IMR-90 (cell line): ENCODE data around the gene CAMK2D. TPM values are rescaled to one million over a fixed set of nuclear protein-coding genes. Genes with fewer than 3 reads are reported as not detected.

Experiments
- ATAC-seq: fragments of 200-7000 bp; cut with Tn5 transposase; 2 replicates; pipeline ENCODE4 v1.9.1; 2020; ENCODE audit warnings: low read depth, mild to moderate bottlenecking, moderate library complexity
- BruUV-seq: library from RNA; stranded (reverse); fragments of 400-500 nt; replicated peaks from 2 replicates; lab custom pipeline; 2021; lab: Mats Ljungman, UMichigan
- CTCF ChIA-PET: fragments of 300-600 bp; formaldehyde crosslinking; extraction: SDS; loops from one replicate; lab custom pipeline; 2021; ENCODE audit warnings: antibody characterized with exemption; lab: Yijun Ruan, JAX
- POLR2A ChIA-PET: fragments of 300-600 bp; sonication (Branson Sonifier 250); formaldehyde crosslinking; loops from one replicate; lab custom pipeline; 2022; ENCODE audit warnings: antibody characterized with exemption; ENCODE audit not compliant: unreplicated experiment; lab: Charles Lee
- DNase-seq: peaks from one replicate; pipeline ENCODE4 v3.0.0; 2013
- H2AFZ ChIP-seq: replicated peaks from 2 replicates; pipeline ENCODE3; 2013; ENCODE audit warnings: low read length, mild to moderate bottlenecking; ENCODE audit not compliant: poor library complexity
- H2AK5ac ChIP-seq: 2 replicates; pipeline ENCODE4 v1.6.1; 2013; ENCODE audit warnings: low read depth, low read length, inconsistent platforms
- H2AK9ac ChIP-seq: replicated peaks from 2 replicates; pipeline ENCODE3; 2013; ENCODE audit warnings: mild to moderate bottlenecking, low read depth, low read length, moderate library complexity; ENCODE audit not compliant: poor library complexity
- H2BK120ac ChIP-seq: 2 replicates; pipeline ENCODE4 v1.6.1; 2013; ENCODE audit warnings: low read depth, low read length, inconsistent platforms
- H2BK15ac ChIP-seq: 3 replicates; pipeline ENCODE4 v1.6.1; 2013; ENCODE audit warnings: low read depth, low read length, inconsistent platforms
- H2BK20ac ChIP-seq: 2 replicates; pipeline ENCODE4 v1.6.1; 2013; ENCODE audit warnings: low read depth, mild to moderate bottlenecking, inconsistent platforms, low read length, moderate library complexity
- H2BK5ac ChIP-seq: 2 replicates; pipeline ENCODE4 v1.6.1; 2013; ENCODE audit warnings: mild to moderate bottlenecking, low read depth, low read length, inconsistent platforms; ENCODE audit not compliant: poor library complexity, severe bottlenecking
- H3K14ac ChIP-seq: replicated peaks from 2 replicates; pipeline ENCODE4 v1.6.1; 2013; ENCODE audit warnings: low read depth, low read length, inconsistent platforms
- H3K18ac ChIP-seq: 2 replicates; pipeline ENCODE4 v1.6.1; 2013; ENCODE audit warnings: low read depth, low read length, control low read depth
- H3K23ac ChIP-seq: 2 replicates; pipeline ENCODE4 v1.6.1; 2013; ENCODE audit warnings: low read depth, low read length, inconsistent platforms
- H3K27ac ChIP-seq: 2 replicates; pipeline ENCODE4 v1.5.1; 2013; ENCODE audit warnings: mild to moderate bottlenecking, control low read depth, low read length; ENCODE audit not compliant: insufficient read depth
- H3K27me3 ChIP-seq: 2 replicates; pipeline ENCODE4 v1.6.1; 2013; ENCODE audit warnings: low read length; ENCODE audit not compliant: control insufficient read depth, insufficient read depth
- H3K36me3 ChIP-seq: 2 replicates; pipeline ENCODE4 v1.6.1; 2013; ENCODE audit warnings: low read length, mixed read lengths; ENCODE audit not compliant: control insufficient read depth, insufficient read depth
- H3K4ac ChIP-seq: 2 replicates; pipeline ENCODE4 v1.6.1; 2013; ENCODE audit warnings: low read depth, low read length, inconsistent platforms
- H3K4me1 ChIP-seq: 2 replicates; pipeline ENCODE4 v1.6.1; 2013; ENCODE audit warnings: low read length, mixed read lengths; ENCODE audit not compliant: control insufficient read depth, insufficient read depth
- H3K4me2 ChIP-seq: 2 replicates; pipeline ENCODE4 v1.6.1; 2013; ENCODE audit warnings: low read depth, mild to moderate bottlenecking, control low read depth, low read length, moderate library complexity
- H3K4me3 ChIP-seq: 2 replicates; pipeline ENCODE4 v1.5.1; 2013; ENCODE audit warnings: low read depth, mild to moderate bottlenecking, control low read depth, low read length, moderate library complexity; ENCODE audit not compliant: insufficient read depth
- H3K56ac ChIP-seq: 2 replicates; pipeline ENCODE4 v1.6.1; 2013; ENCODE audit warnings: low read length, inconsistent platforms; ENCODE audit not compliant: insufficient read depth; ENCODE audit errors: extremely low read depth
- H3K79me1 ChIP-seq, 2 experiments: 2 replicates each; pipeline ENCODE4 v1.6.1; 2013; ENCODE audit warnings: low read length in 2 of 2, inconsistent platforms in 1 of 2, low read depth in 1 of 2
- H3K9ac ChIP-seq: 2 replicates; pipeline ENCODE4 v1.6.1; 2013; ENCODE audit warnings: low read depth, low read length, control low read depth
- H3K9me1 ChIP-seq: 2 replicates; pipeline ENCODE4 v1.6.1; 2013; ENCODE audit warnings: low read length, inconsistent platforms; ENCODE audit not compliant: insufficient read depth
- H3K9me3 ChIP-seq: 2 replicates; pipeline ENCODE4 v1.6.1; 2013; ENCODE audit warnings: low read length; ENCODE audit not compliant: control insufficient read depth, insufficient read depth
- H4K20me1 ChIP-seq: 2 replicates; pipeline ENCODE4 v1.6.1; 2013; ENCODE audit warnings: low read length, inconsistent platforms; ENCODE audit not compliant: insufficient read depth
- H4K5ac ChIP-seq: 2 replicates; pipeline ENCODE4 v1.6.1; 2013; ENCODE audit warnings: mild to moderate bottlenecking, low read depth, low read length, control low read depth
- H4K8ac ChIP-seq, 2 experiments: 2 replicates each; pipeline ENCODE4 v1.6.1; 2013; ENCODE audit warnings: low read depth in 2 of 2, low read length in 2 of 2, control low read depth in 1 of 2, inconsistent platforms in 1 of 2
- H4K91ac ChIP-seq: 2 replicates; pipeline ENCODE4 v1.6.1; 2013; ENCODE audit warnings: low read depth, low read length, inconsistent platforms; ENCODE audit not compliant: insufficient read depth
- CTCF ChIP-seq: conservative IDR thresholded peaks from 2 replicates; pipeline ENCODE4 v1.5.1; 2012; ENCODE audit warnings: mild to moderate bottlenecking, low read depth, low read length, improper control_type of control experiment
- MAZ ChIP-seq: IDR thresholded peaks from 2 replicates; pipeline ENCODE4 v1.6.1; 2012; ENCODE audit warnings: low read depth, mild to moderate bottlenecking, low read length, improper control_type of control experiment, moderate library complexity, borderline replicate concordance
- MXI1 ChIP-seq: IDR thresholded peaks from 2 replicates; pipeline ENCODE4 v1.6.1; 2012; ENCODE audit warnings: low read depth, mild to moderate bottlenecking, low read length, moderate library complexity, borderline replicate concordance
- POLR2A ChIP-seq: IDR thresholded peaks from 2 replicates; pipeline ENCODE4 v1.6.1; 2012; ENCODE audit warnings: mild to moderate bottlenecking, low read depth, low read length
- RAD21 ChIP-seq: IDR thresholded peaks from 2 replicates; pipeline ENCODE4 v1.6.1; 2012; ENCODE audit warnings: low read length, improper control_type of control experiment
- RCOR1 ChIP-seq: IDR thresholded peaks from 2 replicates; pipeline ENCODE4 v1.6.1; 2012; ENCODE audit warnings: mild to moderate bottlenecking, low read length, improper control_type of control experiment; ENCODE audit not compliant: insufficient replicate concordance
- RFX5 ChIP-seq: IDR thresholded peaks from 2 replicates; pipeline ENCODE4 v1.8.0; 2012; ENCODE audit warnings: low read depth, mild to moderate bottlenecking, low read length, moderate library complexity
- WGBS, 2 experiments: methylation state at CpG; one replicate each; pipeline versions ENCODE4 v1.1.5 to v1.1.7; 2013; ENCODE audit warnings: missing lambda C conversion rate in 2 of 2; ENCODE audit not compliant: insufficient read length in 1 of 2; ENCODE audit errors: extremely low coverage in 2 of 2; 5-methylcytosine and 5-hydroxymethylcytosine counted together
- dilution Hi-C: fragments of 300-500 bp; cut with HindIII; formaldehyde crosslinking; loops from one replicate; pipeline ENCODE4 v1.14.3; 2018; ENCODE audit warnings: low sequenced_read_pairs; ENCODE audit not compliant: unreplicated experiment
- in situ Hi-C: fragments of 300-500 bp; cut with MboI; formaldehyde crosslinking; loops from 3 replicates; pipeline ENCODE4 v1.14.3; 2019; ENCODE audit warnings: low sequenced_read_pairs, inconsistent platforms, mixed read lengths
- intact Hi-C: fragments of 100-400 bp; cut with micrococcal nuclease; formaldehyde crosslinking; loops from 2 replicates; pipeline ENCODE4 v1.10.0; 2022
- polyA plus RNA-seq, 3 experiments: library from polyadenylated mRNA; depleted of rRNA; stranded (reverse); fragments of >200 nt; gene quantifications; 2 replicates each; pipeline ENCODE4 v1.2.3, GENCODE V29; 2012; ENCODE audit warnings: low replicate concordance in 1 of 3
- total RNA-seq: library from RNA; depleted of rRNA; stranded (reverse); fragments of >200 nt; gene quantifications from 2 replicates; pipeline ENCODE4 v1.2.3, GENCODE V29; 2012

CAMK2D gene
- total and polyA plus RNA-seq, 2 of the 4 experiments (the other 2 are of a cell fraction) = 44.6 to 156 TPM

DNA sequence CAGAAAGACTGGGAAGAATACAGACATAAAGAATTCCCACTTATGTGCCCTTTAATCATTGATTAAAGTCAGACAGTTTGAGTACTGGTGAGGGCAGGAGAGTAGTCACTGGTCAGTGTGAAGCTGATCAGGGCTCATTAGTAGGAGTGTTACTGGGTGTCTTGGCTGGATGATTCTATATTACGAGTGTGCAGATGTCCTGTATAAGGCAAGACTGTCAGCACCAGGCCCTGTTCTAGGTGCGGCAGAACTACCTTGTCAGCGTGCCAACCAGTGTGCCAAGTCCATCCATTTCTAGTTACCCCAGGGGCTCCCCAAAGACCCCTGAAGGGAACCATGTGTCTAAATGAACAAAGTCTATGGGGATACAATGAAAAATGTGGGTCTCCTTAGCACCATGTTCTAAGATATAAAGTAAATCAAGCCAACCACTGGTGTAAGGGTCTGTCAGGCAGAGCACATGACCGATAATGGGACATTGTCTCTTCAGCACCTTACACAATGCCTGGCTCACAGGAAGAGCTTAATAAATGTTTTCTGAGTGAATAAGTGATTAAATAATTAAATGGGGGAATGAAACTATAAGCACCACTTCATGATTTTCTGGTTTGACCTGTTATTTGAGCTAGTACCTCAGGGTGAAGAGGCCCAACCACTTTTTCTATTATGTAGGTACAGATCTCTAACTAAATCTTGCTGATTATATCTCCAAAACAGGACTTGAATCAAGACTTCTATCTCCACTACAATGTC lies 205.0 kb downstream of the CAMK2D start:
- intact Hi-C loops = no loop called here
- dilution Hi-C loops = no loop called here
- no peak for DNase-seq
- H3K79me1 ChIP-seq = peaks cover 27 to 40% of the 10 kb centered on the region in 2 experiments
- H2BK15ac ChIP-seq = no peak overlapping the region
- in situ Hi-C loops = no loop called here
- no peaks in the 10 kb centered on the region; the same call in 1 of the 2 replicates for H3K36me3 ChIP-seq
- H4K20me1 ChIP-seq = no peaks in the 10 kb centered on the region
- no CpG with 5 or more reads among the region's 4 CpGs for whole genome bisulfite sequencing, 2 experiments
- no peak overlapping the region for H3K14ac ChIP-seq
- no peaks in the 10 kb centered on the region for H3K27me3 ChIP-seq
- H3K4me3 ChIP-seq = no peak overlapping the region
- no peak overlapping the region for H2BK5ac ChIP-seq
- no peak overlapping the region for H4K8ac ChIP-seq
- no peak overlapping the region for H3K18ac ChIP-seq
- H3K23ac ChIP-seq = no peak overlapping the region
- H4K5ac ChIP-seq = no peak overlapping the region
- H3K56ac ChIP-seq = no peak overlapping the region
- BruUV-seq = no TSS peak
- no peaks in the 10 kb centered on the region for H3K9me3 ChIP-seq
- no peak overlapping the region for H2AFZ ChIP-seq
- peak overlapping the region; percentile 16; the same call in 1 of the 2 replicates for H2AK5ac ChIP-seq
- peaks cover 2% of the 10 kb centered on the region for H3K9me1 ChIP-seq
- H3K4me2 ChIP-seq = no peak overlapping the region
- H4K91ac ChIP-seq = no peak overlapping the region
- no peak for ATAC-seq
- ChIA-PET POLR2A (no interaction called here), CTCF (interaction anchor here (0.5 to 1.2 kb wide), 3 partner anchors 9 to 1255 kb away, joined by 3 to 5 read pairs (median 3); no protein-coding TSS in a partner anchor)
- H3K4ac ChIP-seq = no peak overlapping the region
- H2BK120ac ChIP-seq = no peak overlapping the region
- H3K4me1 ChIP-seq = peaks cover 2% of the 10 kb centered on the region
- H2BK20ac ChIP-seq = no peak overlapping the region
- TF ChIP-seq POLR2A (no peak), CTCF (no peak), MXI1 (no peak), MAZ (no peak), RAD21 (no peak), RFX5 (no peak), RCOR1 (no peak)
- no peak overlapping the region for H3K27ac ChIP-seq
- no peak overlapping the region for H2AK9ac ChIP-seq
- H3K9ac ChIP-seq = no peak overlapping the region
